Thymus (tissue), 11 donors: Measurements from ENCODE around the gene ABLIM2. TPM values are rescaled to one million over a fixed set of nuclear protein-coding genes. Genes with fewer than 3 reads are reported as not detected.
A peak's percentile ranks its signal among the peaks of the same experiment; 100 is the strongest.

Source experiments
- DNase-seq, 9 donors: peaks; one replicate each; pipeline ENCODE4 v3.0.0-alpha.2; 2013; ENCODE audit warnings: low spot score in 9 of 9, low read depth in 6 of 9, missing footprints in 1 of 9
- H3K27ac ChIP-seq, 2 donors: one replicate each; pipeline ENCODE4 v1.5.1; 2013; ENCODE audit warnings: control low read depth in 1 of 2, low read depth in 1 of 2, low read length in 1 of 2, mild to moderate bottlenecking in 1 of 2, moderate library complexity in 1 of 2
- H3K27me3 ChIP-seq, 2 donors: one replicate each; pipeline ENCODE4 v1.5.1; 2013; ENCODE audit warnings: low read length in 1 of 2; ENCODE audit not compliant: control insufficient read depth in 2 of 2, insufficient read depth in 1 of 2
- H3K36me3 ChIP-seq, 2 donors: one replicate each; pipeline ENCODE4 v1.5.1; 2013; ENCODE audit warnings: low read length in 1 of 2, mild to moderate bottlenecking in 1 of 2, moderate library complexity in 1 of 2; ENCODE audit not compliant: control insufficient read depth in 2 of 2, insufficient read depth in 2 of 2
- H3K4me1 ChIP-seq, 2 donors: one replicate each; pipeline ENCODE4 v1.5.1; 2013; ENCODE audit warnings: low read length in 2 of 2; ENCODE audit not compliant: control insufficient read depth in 2 of 2, insufficient read depth in 2 of 2
- H3K4me3 ChIP-seq, 2 donors: one replicate each; pipeline ENCODE4 v1.5.1; 2013; ENCODE audit warnings: low read length in 2 of 2, control low read depth in 1 of 2, mild to moderate bottlenecking in 1 of 2
- H3K9me3 ChIP-seq, 2 donors: one replicate each; pipeline ENCODE4 v1.5.1; 2013; ENCODE audit warnings: low read length in 1 of 2, mild to moderate bottlenecking in 1 of 2; ENCODE audit not compliant: control insufficient read depth in 2 of 2, insufficient read depth in 1 of 2
- WGBS: extraction: QIAGEN DNeasy Blood & Tissue Kit; methylation state at CpG from one replicate; pipeline ENCODE4 v1.1.7; 2013; 5-methylcytosine and 5-hydroxymethylcytosine counted together
- polyA plus RNA-seq: library from polyadenylated mRNA; stranded (reverse); fragments of 200-250 nt; gene quantifications from one replicate; pipeline ENCODE4 v1.2.3, GENCODE V29; 2013
- total RNA-seq: library from RNA; stranded (reverse); fragments of 120-200 nt; gene quantifications from one replicate; pipeline ENCODE4 v1.2.4, GENCODE V29; 2013
- donor health status: healthy.

Gene ABLIM2
- total and polyA plus RNA-seq, 2 donors = 1.0 to 7.4 TPM

DNA sequence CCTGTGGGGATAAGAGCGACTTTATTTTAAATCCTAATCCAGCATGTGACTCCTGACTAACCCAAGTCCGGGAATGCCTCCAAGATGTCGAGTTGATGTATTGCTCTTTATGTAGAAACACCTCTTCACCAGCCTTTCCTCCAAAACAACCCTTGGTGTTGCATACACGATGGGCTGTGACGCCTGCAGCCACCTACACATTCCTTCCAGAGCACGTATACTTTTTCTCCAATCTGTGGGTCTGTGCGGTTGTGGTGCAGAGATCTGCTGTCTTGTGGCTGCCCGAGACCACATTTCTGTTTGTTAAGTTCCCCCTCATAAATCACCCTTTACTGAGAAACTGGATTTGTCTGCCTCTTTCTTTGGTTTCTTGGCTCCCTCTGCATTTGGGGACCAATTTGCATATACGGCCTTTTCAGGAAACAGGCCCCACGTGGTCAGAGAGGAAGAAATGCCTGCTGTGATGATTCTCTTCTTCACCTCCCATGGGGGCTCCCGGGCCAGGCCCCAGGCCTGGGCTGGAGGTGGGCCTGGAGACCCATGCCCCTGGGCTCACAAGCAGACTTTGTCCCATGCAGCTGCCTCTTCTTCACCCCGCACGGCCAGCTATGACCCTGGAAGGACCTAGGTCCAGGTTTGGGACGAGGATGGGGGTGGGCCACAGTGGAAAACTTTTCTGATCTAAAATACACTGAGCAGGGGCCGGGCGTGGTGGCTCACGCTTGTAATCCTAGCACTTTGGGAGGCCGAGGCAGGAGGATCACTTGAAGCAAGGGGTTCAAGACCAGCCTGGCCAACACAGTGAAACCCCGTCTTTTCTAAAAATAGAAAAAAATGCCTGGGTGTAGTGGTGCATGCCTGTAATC is 197.6 kb downstream of the ABLIM2 start:
- WGBS = 30% methylated on average over 19 of the region's 19 CpGs
- peaks cover 0 to 14% of the 10 kb centered on the region in 2 donors for H3K27me3 ChIP-seq
- peak overlapping the region in 1 of 2 donors; percentile 73 for H3K27ac ChIP-seq
- no peaks in the 10 kb centered on the region for H3K9me3 ChIP-seq
- peak in 1 of 9 donors; percentile 46 for DNase-seq
- H3K4me1 ChIP-seq = peaks cover 0 to 23% of the 10 kb centered on the region in 2 donors
- no peaks in the 10 kb centered on the region for H3K36me3 ChIP-seq
- no peak overlapping the region for H3K4me3 ChIP-seq

DNA sequence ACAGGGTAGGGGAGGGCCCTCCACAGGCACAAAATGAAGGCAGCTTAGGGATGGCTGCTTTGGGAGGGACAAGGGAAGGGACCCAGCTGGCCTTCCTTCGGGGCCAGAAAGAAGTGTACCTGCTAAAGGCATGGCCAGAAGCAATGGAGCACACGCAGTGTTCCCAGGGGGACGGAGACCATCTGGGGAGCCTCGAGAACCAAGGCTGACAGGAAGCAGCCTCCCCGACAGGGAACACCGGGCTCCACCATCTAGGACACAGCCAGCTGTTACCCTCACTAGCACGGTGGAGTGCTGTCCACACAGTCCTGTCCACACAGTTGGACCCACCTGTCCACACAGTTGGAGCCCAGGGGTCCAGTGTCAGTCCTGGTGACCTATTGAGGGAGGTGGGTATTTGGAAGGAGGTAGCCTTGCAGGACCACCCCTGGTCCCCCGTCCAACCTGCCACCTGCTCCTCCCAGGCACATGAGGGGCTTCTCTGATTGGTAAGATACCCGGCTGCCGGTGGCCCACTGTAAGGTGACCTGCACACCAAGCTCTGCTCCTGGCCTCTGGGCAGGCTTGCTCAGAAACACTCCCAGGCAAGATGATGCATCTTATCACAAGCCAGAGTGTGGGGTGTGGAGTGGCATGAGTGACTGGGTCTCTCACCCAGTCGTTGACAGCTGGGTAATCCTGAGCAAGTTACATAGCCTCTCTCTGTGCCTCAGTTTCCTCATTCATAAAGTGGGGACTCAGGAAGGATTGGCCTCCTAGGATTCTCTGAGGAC is 198.4 kb downstream of the ABLIM2 start:
- H3K4me3 ChIP-seq = no peak overlapping the region
- WGBS = 81% methylated on average over 11 of the region's 11 CpGs
- no peaks in the 10 kb centered on the region for H3K9me3 ChIP-seq
- H3K36me3 ChIP-seq = no peaks in the 10 kb centered on the region
- peaks cover 0 to 23% of the 10 kb centered on the region in 2 donors for H3K4me1 ChIP-seq
- peak overlapping the region in 1 of 2 donors; percentile 26 for H3K27ac ChIP-seq
- no peak for DNase-seq
- peaks cover 0 to 14% of the 10 kb centered on the region in 2 donors for H3K27me3 ChIP-seq

DNA sequence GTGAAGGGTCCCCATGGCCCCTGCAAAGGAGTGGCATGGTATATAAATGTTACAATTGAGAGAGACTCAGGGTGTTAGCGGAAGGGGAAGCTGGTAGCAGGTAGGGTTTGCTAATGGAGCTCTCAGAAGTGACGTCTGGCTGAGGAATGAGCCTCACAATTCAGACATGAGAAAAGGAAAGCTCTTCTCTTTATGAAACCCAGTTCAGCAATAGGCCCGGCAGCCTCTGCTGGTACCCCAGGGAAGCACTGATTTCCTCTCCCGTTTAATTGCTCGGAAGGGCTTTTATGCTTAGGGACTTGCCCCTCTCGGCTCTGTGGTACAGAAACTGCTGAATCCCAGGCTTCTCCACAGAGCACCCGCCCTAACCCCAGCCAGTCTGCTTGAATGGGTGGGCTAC is 199.5 kb downstream of the ABLIM2 start:
- no peak overlapping the region for H3K27ac ChIP-seq
- H3K4me1 ChIP-seq = peaks cover 0 to 16% of the 10 kb centered on the region in 2 donors
- no peaks in the 10 kb centered on the region for H3K9me3 ChIP-seq
- 54% methylated on average over 7 of the region's 7 CpGs for WGBS
- H3K36me3 ChIP-seq = no peaks in the 10 kb centered on the region
- H3K27me3 ChIP-seq = peaks cover 0 to 14% of the 10 kb centered on the region in 2 donors
- DNase-seq = no peak
- no peak overlapping the region for H3K4me3 ChIP-seq

DNA sequence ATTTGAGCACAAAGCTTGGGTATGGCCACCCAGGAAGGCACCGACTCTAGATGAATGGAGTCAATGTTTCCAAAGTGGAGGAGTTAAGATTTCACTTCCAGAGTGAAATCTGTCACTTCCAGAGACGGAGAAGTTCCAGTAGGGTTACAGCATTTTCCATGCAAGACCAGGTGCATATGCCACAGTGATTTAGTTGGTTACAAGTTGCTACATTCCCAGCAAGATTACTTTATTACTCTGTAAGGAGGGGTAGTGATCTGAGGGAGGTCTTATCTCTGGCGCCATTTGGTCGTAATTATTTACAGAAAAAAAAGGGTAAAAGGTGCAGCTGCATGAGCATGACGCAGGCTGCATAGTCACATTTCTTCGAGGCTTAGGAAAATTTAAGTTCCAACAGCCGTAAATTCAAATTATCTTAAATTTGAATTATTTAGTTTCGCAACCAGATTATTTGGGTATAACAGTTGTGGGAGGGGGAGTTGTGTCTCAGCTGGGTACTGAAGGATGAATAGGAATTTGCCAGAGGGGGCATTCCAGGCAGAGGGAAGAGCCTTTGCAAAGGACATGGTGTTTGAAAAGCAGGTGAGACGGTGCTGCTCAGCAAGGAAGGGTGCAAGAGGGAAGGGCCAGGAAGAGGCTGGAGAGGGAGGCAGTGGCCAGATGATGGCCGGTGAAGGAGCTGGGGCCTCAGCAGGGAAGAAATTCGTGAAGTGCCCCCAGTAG is 201.5 kb downstream of the ABLIM2 start:
- no peak for DNase-seq
- Histone ChIP-seq H3K4me3 (no peak overlapping the region), H3K4me1 (peaks cover 0 to 13% of the 10 kb centered on the region in 2 donors), H3K36me3 (no peaks in the 10 kb centered on the region), H3K27ac (no peak overlapping the region), H3K27me3 (peaks cover 0 to 14% of the 10 kb centered on the region in 2 donors), H3K9me3 (no peaks in the 10 kb centered on the region)
- 51% methylated on average over 11 of the region's 11 CpGs for WGBS

DNA sequence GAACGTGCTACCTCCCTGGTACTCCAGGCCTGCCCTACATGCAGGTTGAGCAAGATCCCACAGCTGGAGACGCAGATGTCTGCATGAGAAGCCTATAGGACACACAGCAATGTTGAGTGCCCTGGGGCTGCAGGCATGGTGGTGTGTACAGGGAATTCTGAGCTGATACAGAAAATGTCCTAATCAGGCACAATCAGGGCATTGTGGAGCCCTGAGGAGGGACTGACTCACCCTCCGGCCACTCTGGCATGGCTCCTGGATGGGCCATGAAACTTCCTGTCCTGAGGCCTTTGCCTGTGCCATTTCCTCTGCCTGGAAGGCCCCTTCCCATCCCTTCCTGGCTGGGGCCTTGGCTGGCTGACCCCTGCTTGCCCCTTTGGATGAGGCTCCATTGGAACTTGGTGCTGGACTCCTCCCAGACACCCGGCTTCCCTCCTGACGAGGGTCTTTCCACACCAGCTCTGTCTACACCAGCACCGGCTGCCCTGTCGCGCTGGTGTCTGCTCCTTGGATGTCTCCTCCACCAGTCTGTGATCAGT is 202.3 kb downstream of the ABLIM2 start:
- H3K4me1 ChIP-seq = peaks cover 0 to 12% of the 10 kb centered on the region in 2 donors
- 60% methylated on average over 8 of the region's 8 CpGs for WGBS
- no peaks in the 10 kb centered on the region for H3K9me3 ChIP-seq
- no peaks in the 10 kb centered on the region for H3K36me3 ChIP-seq
- H3K27ac ChIP-seq = no peak overlapping the region
- DNase-seq = no peak
- H3K4me3 ChIP-seq = no peak overlapping the region
- H3K27me3 ChIP-seq = peaks cover 0 to 14% of the 10 kb centered on the region in 2 donors

DNA sequence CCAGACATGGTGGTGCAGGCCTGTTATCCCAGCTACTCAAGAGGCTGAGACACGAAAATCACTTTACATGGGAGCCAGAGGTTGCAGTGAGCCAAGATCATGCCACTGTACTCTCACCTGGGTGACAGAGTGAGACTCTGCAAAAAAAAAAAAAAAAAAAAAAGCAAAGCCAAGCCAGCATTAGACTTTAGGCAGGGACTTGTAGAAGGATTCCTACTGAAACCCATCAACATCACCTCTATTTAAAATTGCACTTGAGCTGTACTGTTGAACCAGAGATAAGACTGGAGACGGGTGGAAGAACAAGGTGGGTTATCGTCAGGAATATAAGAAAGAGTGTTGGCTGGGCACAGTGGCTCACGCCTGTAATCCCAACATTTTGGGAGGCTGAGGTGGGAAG is 203.2 kb downstream of the ABLIM2 start:
- no peak for DNase-seq
- H3K27ac ChIP-seq = no peak overlapping the region
- 77% methylated on average over 4 of the region's 4 CpGs for WGBS
- no peaks in the 10 kb centered on the region for H3K36me3 ChIP-seq
- H3K27me3 ChIP-seq = peaks cover 0 to 14% of the 10 kb centered on the region in 2 donors
- H3K4me3 ChIP-seq = no peak overlapping the region
- H3K4me1 ChIP-seq = peaks cover 0 to 3% of the 10 kb centered on the region in 2 donors
- no peaks in the 10 kb centered on the region for H3K9me3 ChIP-seq

DNA sequence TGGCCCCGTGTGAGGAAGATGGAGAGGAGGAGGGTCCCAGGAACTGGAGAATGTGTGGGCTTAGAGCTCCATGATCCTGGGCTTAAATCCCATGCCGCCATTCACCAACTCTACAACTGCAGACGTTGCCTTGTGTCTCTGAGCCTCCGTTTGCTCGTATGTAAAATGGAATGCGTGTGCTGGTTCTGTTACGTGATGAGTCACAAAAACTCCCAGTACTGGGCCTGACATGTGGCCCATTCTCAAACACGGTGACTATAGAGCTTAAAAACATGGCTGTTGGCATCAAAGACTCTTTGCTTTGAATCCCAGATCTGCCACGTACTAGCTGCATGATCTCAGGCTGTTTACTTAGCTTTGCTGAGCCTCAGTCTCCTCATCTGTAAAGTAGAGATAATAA is 206.0 kb downstream of the ABLIM2 start:
- WGBS = 96% methylated on average over 9 of the region's 9 CpGs
- Histone ChIP-seq H3K9me3 (no peaks in the 10 kb centered on the region), H3K4me1 (no peaks in the 10 kb centered on the region), H3K36me3 (no peaks in the 10 kb centered on the region), H3K27me3 (peaks cover 0 to 5% of the 10 kb centered on the region in 2 donors), H3K4me3 (no peak overlapping the region), H3K27ac (no peak overlapping the region)
- no peak for DNase-seq

DNA sequence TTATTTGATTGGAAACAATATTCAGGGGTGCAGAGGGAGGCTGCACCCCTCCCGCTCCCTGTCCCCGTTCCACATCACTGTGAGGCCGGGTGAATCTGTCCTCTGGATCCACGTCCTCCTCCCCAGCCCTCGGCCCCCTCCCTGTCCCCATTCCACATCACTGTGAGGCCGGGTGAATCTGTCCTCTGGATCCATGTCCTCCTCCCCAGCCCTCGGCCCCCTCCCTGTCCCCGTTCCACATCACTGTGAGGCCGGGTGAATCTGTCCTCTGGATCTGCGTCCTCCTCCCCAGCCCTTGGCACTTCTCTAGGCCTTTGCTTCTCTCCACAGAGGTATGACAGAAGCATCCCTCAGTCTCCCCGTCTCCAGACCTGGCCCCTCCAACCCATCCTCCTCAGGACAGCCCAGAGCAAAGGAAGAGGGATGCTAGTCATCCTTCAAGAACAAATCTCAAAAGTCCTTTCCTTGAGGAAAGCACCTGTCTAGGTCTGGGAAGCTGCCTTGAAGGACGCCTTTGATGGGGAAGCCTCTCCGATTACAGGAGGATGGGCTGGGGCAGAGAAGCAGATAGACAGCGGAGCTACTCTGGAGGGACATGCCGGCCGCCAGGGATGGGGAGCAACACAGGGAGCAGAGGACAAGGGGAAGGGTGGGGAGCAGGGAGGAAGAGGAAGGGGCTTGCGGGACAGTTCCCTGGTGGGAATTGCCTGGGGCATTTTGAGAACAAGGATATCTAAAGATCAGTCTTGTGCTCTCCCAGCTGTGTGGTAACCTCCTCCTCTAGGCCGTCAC is 208.1 kb downstream of the ABLIM2 start:
- Histone ChIP-seq H3K9me3 (no peaks in the 10 kb centered on the region), H3K27ac (no peak overlapping the region), H3K27me3 (peaks cover 0 to 9% of the 10 kb centered on the region in 2 donors), H3K36me3 (no peaks in the 10 kb centered on the region), H3K4me3 (no peak overlapping the region), H3K4me1 (no peaks in the 10 kb centered on the region)
- DNase-seq = no peak
- 90% methylated on average over 18 of the region's 18 CpGs for WGBS
